ENCODE results near the gene PSMB2.

DNA sequence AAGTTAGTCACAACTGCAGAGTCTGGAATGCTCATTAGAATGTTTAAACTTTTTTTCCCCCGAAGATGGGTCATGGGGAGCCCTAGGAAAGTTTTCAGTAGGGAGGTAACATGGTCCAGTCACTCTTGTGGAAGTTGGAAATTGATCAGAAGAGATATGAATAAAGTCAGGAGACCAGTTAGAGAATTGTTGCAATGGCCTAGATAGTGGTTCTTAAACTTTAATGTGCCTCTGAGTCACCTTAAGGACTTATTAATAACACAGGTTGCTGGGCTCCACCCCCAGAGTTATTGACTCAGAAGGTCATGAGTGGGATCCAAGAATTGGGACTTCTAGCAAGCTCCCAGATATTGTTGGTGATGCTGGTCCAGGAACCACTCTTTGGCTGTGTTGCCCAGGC, 71.4 kb downstream of the PSMB2 start:
- TF ChIP-seq, protein P1, sequence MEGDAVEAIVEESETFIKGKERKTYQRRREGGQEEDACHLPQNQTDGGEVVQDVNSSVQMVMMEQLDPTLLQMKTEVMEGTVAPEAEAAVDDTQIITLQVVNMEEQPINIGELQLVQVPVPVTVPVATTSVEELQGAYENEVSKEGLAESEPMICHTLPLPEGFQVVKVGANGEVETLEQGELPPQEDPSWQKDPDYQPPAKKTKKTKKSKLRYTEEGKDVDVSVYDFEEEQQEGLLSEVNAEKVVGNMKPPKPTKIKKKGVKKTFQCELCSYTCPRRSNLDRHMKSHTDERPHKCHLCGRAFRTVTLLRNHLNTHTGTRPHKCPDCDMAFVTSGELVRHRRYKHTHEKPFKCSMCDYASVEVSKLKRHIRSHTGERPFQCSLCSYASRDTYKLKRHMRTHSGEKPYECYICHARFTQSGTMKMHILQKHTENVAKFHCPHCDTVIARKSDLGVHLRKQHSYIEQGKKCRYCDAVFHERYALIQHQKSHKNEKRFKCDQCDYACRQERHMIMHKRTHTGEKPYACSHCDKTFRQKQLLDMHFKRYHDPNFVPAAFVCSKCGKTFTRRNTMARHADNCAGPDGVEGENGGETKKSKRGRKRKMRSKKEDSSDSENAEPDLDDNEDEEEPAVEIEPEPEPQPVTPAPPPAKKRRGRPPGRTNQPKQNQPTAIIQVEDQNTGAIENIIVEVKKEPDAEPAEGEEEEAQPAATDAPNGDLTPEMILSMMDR (IDR thresholded peaks at IDR 0.05; ENCODE audit: poor library complexity, severe bottlenecking): no peak
- no peak for TF ChIP-seq EP300 (conservative IDR thresholded peaks at IDR 0.05; ENCODE audit: poor library complexity, severe bottlenecking)
- no peak for TF ChIP-seq EZH2 (IDR thresholded peaks at IDR 0.05; ENCODE audit: borderline replicate concordance, insufficient read depth, low read length, poor library complexity, severe bottlenecking)
- no peak for TF ChIP-seq POLR2AphosphoS5 (IDR thresholded peaks at IDR 0.05)
- TF ChIP-seq MXI1 (conservative IDR thresholded peaks at IDR 0.05; ENCODE audit: poor library complexity, severe bottlenecking): no peak

Data from neural cell (in vitro differentiated cells).